HG02642 (cell line): ENCODE measurements around the gene DCP2.
"Not testable (repeated sequence)": the region's sequence is repeated elsewhere in the genome, so short reads cannot be mapped to it uniquely, and the experiment has no call there.

Experiments used
- ATAC-seq: cut with Tn5 transposase; IDR thresholded peaks from one replicate; pipeline ENCODE4 v1.9.1; 2021; ENCODE audit warnings: mild to moderate bottlenecking; ENCODE audit not compliant: unreplicated experiment, poor library complexity

The DCP2 gene

GRCh38 chr5:112976432-112977309, at the start of gene DCP2:
Gene DCP2 (plus strand): TSS chr5:112976798. CDS start chr5:112976934, 136 bp downstream.
- ATAC-seq: peak; percentile 99

- peak; percentile 75 for ATAC-seq
Measured at GRCh38 chr5:112929336-112930081, 47.1 kb upstream of the DCP2 start.

- ATAC-seq: peak; percentile 45
Measured at GRCh38 chr5:112930082-112930344, 46.6 kb upstream of the DCP2 start.

- no peak for ATAC-seq
Measured at GRCh38 chr5:112931473-112931872, 45.1 kb upstream of the DCP2 start.

- no peak for ATAC-seq
Measured at GRCh38 chr5:112933105-112933504, 43.5 kb upstream of the DCP2 start.

GRCh38 chr5:112933651-112934365, 42.8 kb upstream of the DCP2 start:
- ATAC-seq: no peak

GRCh38 chr5:112934366-112934663, 42.3 kb upstream of the DCP2 start:
- ATAC-seq: no peak

GRCh38 chr5:112935675-112936074, 40.9 kb upstream of the DCP2 start:
- ATAC-seq: no peak

- ATAC-seq: no peak
Measured at GRCh38 chr5:112938286-112938685, 38.3 kb upstream of the DCP2 start.

- no peak for ATAC-seq
Measured at GRCh38 chr5:112940670-112941069, 35.9 kb upstream of the DCP2 start.

GRCh38 chr5:112948458-112948857, 28.1 kb upstream of the DCP2 start:
- ATAC-seq: no peak

- peak; percentile 93 for ATAC-seq
Measured at GRCh38 chr5:112951124-112951702, 25.4 kb upstream of the DCP2 start.

- ATAC-seq: no peak
Measured at GRCh38 chr5:112956606-112957005, 20.0 kb upstream of the DCP2 start.

- ATAC-seq: no peak
Measured at GRCh38 chr5:112957036-112957808, 19.4 kb upstream of the DCP2 start.

- ATAC-seq: peak; percentile 84
Measured at GRCh38 chr5:112958093-112959088, 18.2 kb upstream of the DCP2 start.

- ATAC-seq: not testable (repeated sequence)
Measured at GRCh38 chr5:112959872-112960271, 16.7 kb upstream of the DCP2 start.

GRCh38 chr5:112960315-112960714, 16.3 kb upstream of the DCP2 start:
- ATAC-seq: no peak

GRCh38 chr5:112960863-112961504, 15.6 kb upstream of the DCP2 start:
- ATAC-seq: no peak

- ATAC-seq: not testable (repeated sequence)
Measured at GRCh38 chr5:112963374-112963733, 13.2 kb upstream of the DCP2 start.
